ENCODE results near the gene MAFB.
"Not testable (repeated sequence)": the region's sequence is repeated elsewhere in the genome, so short reads cannot be mapped to it uniquely, and the experiment has no call there.

MAFB gene

GRCh38 chr20:40689100-40689942 lies at the start of gene MAFB:
Gene MAFB (minus strand): TSS chr20:40689236. CDS start chr20:40688850, 386 bp downstream.
- TF ChIP-seq, protein P1, sequence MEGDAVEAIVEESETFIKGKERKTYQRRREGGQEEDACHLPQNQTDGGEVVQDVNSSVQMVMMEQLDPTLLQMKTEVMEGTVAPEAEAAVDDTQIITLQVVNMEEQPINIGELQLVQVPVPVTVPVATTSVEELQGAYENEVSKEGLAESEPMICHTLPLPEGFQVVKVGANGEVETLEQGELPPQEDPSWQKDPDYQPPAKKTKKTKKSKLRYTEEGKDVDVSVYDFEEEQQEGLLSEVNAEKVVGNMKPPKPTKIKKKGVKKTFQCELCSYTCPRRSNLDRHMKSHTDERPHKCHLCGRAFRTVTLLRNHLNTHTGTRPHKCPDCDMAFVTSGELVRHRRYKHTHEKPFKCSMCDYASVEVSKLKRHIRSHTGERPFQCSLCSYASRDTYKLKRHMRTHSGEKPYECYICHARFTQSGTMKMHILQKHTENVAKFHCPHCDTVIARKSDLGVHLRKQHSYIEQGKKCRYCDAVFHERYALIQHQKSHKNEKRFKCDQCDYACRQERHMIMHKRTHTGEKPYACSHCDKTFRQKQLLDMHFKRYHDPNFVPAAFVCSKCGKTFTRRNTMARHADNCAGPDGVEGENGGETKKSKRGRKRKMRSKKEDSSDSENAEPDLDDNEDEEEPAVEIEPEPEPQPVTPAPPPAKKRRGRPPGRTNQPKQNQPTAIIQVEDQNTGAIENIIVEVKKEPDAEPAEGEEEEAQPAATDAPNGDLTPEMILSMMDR (IDR thresholded peaks at IDR 0.05; ENCODE audit: extremely low read depth, missing control alignments) = no peak
- DNase-seq (ENCODE audit: low spot score) = peak; percentile 79

- DNase-seq (ENCODE audit: low spot score) = not testable (repeated sequence)
Observed at GRCh38 chr20:40736468-40736867, 47.4 kb upstream of the MAFB start.

DNA sequence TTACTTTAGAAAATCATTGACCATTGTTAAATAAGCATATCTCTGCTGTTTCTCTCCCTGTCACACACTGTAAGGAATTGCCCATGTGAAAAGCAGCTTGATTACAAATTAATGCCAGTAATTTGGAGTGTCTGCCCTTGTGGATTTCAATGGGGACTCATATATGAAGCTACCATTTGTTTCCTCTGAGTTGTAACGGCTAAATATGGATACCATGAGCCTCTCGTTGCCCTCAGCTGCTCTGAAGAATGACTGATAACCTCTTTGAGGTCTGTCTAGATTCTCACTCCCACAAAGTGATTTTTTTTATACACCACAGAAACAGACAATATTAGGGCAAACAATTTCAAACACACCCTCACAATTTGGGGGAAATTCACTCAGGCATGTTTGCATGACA lies 40.0 kb upstream of the MAFB start:
- no peak for DNase-seq (ENCODE audit: low spot score)
- TF ChIP-seq, protein P1 (IDR thresholded peaks at IDR 0.05; ENCODE audit: extremely low read depth, missing control alignments) = no peak

- TF ChIP-seq, protein P1 (IDR thresholded peaks at IDR 0.05; ENCODE audit: extremely low read depth, missing control alignments) = no peak
- no peak for DNase-seq (ENCODE audit: low spot score)
Observed at GRCh38 chr20:40728470-40728869, 39.4 kb upstream of the MAFB start.

DNA sequence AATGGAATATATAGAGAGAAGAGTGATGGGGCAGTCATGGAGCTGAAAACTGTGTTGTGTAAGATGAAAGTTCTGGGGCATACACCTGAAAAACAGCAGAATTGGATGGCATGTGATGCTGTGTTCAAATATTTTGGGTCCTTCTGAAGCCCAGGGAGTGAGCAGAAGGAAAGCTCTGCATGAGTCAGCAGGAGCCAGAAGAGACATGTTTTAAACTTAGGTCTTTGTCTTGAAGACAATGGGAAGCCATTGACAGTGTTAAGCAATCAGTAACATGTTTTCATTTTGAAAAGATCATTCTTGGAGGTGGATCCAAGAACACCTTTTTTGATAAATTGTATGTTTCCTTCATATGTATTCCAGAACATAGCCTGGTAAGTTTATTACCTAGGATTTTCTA lies 38.9 kb upstream of the MAFB start:
- DNase-seq (ENCODE audit: low spot score) = no peak
- TF ChIP-seq, protein P1 (IDR thresholded peaks at IDR 0.05; ENCODE audit: extremely low read depth, missing control alignments) = no peak

DNA sequence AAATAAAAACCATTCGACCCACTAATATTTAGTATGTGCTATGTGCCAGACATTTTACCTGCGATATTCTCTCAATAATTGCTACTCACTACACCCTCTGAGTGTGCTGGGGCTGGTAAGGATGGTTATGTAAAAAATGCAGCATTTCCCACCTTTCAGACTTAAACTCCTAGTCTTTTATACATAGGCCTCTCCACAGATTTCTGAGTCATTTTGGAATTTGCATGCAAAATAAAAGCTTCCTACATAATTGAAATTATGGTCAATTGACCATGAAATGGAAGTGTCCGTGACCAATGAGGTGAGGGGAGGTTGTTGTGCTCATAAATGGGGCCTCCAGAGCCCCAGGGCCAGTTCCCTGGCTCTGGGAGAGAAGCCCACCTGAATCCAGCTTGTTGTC lies 37.7 kb upstream of the MAFB start:
- TF ChIP-seq, protein P1 (IDR thresholded peaks at IDR 0.05; ENCODE audit: extremely low read depth, missing control alignments) = no peak
- no peak for DNase-seq (ENCODE audit: low spot score)

GRCh38 chr20:40724566-40724965 lies 35.5 kb upstream of the MAFB start:
- no peak for DNase-seq (ENCODE audit: low spot score)
- TF ChIP-seq, protein P1 (IDR thresholded peaks at IDR 0.05; ENCODE audit: extremely low read depth, missing control alignments) = no peak

GRCh38 chr20:40720826-40721225 lies 31.8 kb upstream of the MAFB start:
- TF ChIP-seq, protein P1 (IDR thresholded peaks at IDR 0.05; ENCODE audit: extremely low read depth, missing control alignments) = no peak
- DNase-seq (ENCODE audit: low spot score) = no peak
